A549 (cell line): Measurements from ENCODE around the gene LAMTOR3.

Experiments used
- CBX2 ChIP-seq: fragments of 200-600 bp; sonication (generic); IDR thresholded peaks from 2 replicates; pipeline ENCODE4 v1.6.1; 2016; ENCODE audit warnings: low read depth, mild to moderate bottlenecking, borderline replicate concordance
- CBX8 ChIP-seq: fragments of 200-600 bp; sonication (generic); IDR thresholded peaks from 2 replicates; pipeline ENCODE4 v1.6.1; 2016
- PBX3 ChIP-seq: IDR thresholded peaks from 2 replicates; pipeline ENCODE4 v1.6.1; 2012
- RAD21 ChIP-seq, 2 experiments: fragments of >200 bp in 1 of 2; sonication (Bioruptor Twin) in 1 of 2; formaldehyde crosslinking in 1 of 2; IDR thresholded peaks in 1 of 2; conservative IDR thresholded peaks in 1 of 2; 2 replicates in 1 of 2; 3 replicates in 1 of 2; pipeline ENCODE4 v1.6.1; 2012 to 2018; ENCODE audit warnings: inconsistent platforms in 1 of 2
- RNF2 ChIP-seq: fragments of 200-600 bp; sonication (generic); IDR thresholded peaks from 2 replicates; pipeline ENCODE4 v1.6.1; 2016; ENCODE audit warnings: low read depth, mild to moderate bottlenecking, antibody characterized with exemption, moderate library complexity, borderline replicate concordance
- TF ChIP-seq, protein P1 (sequence below): fragments of >200 bp; sonication (Bioruptor Twin); formaldehyde crosslinking; IDR thresholded peaks from 3 replicates; pipeline ENCODE4 v1.5.1; 2016
- TF ChIP-seq, protein P2 (sequence below): IDR thresholded peaks from 2 replicates; pipeline ENCODE4 v1.6.1; 2012

DNA sequence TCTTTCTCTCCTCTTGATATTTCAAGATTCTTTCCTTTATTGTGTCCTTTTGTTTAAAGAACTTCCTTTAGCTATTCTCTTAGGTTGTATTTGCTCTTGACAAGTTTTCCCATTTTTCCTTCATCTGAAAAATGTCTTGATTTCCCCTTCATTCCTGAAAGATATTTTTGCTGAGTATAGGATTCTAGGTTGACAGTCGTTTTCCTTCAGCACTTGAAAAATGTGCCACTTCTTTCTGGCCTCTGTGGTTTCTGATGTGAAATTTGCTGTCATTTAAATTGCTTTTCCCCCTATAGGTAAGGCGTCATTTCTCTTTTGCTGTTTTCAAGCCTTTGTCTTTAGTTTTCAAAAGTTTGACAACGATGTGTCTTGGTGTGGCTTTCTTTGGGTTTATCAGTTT is 23.3 kb upstream of the LAMTOR3 start:
- TF ChIP-seq PBX3: no peak
- TF ChIP-seq, protein P1, sequence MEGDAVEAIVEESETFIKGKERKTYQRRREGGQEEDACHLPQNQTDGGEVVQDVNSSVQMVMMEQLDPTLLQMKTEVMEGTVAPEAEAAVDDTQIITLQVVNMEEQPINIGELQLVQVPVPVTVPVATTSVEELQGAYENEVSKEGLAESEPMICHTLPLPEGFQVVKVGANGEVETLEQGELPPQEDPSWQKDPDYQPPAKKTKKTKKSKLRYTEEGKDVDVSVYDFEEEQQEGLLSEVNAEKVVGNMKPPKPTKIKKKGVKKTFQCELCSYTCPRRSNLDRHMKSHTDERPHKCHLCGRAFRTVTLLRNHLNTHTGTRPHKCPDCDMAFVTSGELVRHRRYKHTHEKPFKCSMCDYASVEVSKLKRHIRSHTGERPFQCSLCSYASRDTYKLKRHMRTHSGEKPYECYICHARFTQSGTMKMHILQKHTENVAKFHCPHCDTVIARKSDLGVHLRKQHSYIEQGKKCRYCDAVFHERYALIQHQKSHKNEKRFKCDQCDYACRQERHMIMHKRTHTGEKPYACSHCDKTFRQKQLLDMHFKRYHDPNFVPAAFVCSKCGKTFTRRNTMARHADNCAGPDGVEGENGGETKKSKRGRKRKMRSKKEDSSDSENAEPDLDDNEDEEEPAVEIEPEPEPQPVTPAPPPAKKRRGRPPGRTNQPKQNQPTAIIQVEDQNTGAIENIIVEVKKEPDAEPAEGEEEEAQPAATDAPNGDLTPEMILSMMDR: no peak
- no peak for TF ChIP-seq CBX2
- no peak for TF ChIP-seq CBX8
- TF ChIP-seq RNF2: no peak
- no peak for TF ChIP-seq RAD21 (conservative IDR thresholded peaks at IDR 0.05 in 1 of 2, IDR thresholded peaks at IDR 0.05 in 1 of 2)
- TF ChIP-seq, protein P2, sequence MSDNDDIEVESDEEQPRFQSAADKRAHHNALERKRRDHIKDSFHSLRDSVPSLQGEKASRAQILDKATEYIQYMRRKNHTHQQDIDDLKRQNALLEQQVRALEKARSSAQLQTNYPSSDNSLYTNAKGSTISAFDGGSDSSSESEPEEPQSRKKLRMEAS: no peak
